ENCODE measurements around the gene DOK7. TPM values are rescaled to one million over a fixed set of nuclear protein-coding genes. Genes with fewer than 3 reads are reported as not detected.

Gene DOK7
- total RNA-seq, 1 experiment from 2014 or later: 7.6 TPM

DNA sequence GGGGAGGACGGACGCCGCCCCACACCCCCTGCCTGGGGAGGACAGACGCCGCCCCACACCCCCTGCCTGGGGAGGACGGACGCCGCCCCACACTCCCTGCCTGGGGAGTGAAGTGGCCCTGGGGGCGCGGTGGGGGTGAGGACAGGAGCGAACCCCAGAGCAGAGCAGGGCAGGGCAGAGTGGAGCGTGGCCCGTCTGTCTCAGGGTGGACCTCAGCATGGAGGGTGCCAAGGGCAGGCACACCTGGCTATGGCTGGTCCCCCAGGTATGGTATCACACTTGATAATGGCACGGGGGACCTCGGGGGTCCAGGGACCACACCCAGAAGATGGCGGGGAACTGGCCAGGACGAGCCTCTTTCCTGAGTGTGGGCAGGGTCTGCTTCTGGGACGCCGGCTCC is 59.5 kb downstream of the DOK7 start:
- H3K4me1 ChIP-seq (replicated peaks; ENCODE audit: insufficient read depth): no peaks in the 10 kb centered on the region
- intact Hi-C loops (cut with micrococcal nuclease; ENCODE audit: unreplicated experiment): no loop called here
- no peak for DNase-seq
- no peaks in the 10 kb centered on the region for H3K27me3 ChIP-seq (ENCODE audit: insufficient read depth, low read depth)
- no peak overlapping the region for H3K4me2 ChIP-seq
- H3K36me3 ChIP-seq (ENCODE audit: low read depth): no peaks in the 10 kb centered on the region
- no peaks in the 10 kb centered on the region for H4K20me1 ChIP-seq (ENCODE audit: insufficient read depth)
- BruUV-seq (replicated peaks): no TSS peak
- no peaks in the 10 kb centered on the region for H3K79me2 ChIP-seq (ENCODE audit: low read depth)
- H3K4me3 ChIP-seq: no peak overlapping the region
- H3K27ac ChIP-seq: no peak overlapping the region
- POLR2A ChIA-PET (ENCODE audit: unreplicated experiment): no interaction called here
- no peaks in the 10 kb centered on the region for H3K9me3 ChIP-seq (ENCODE audit: insufficient read depth, low read depth)
- TF ChIP-seq EZH2 (IDR thresholded peaks at IDR 0.05; ENCODE audit: low read depth): no peak
- TF ChIP-seq, protein P1, sequence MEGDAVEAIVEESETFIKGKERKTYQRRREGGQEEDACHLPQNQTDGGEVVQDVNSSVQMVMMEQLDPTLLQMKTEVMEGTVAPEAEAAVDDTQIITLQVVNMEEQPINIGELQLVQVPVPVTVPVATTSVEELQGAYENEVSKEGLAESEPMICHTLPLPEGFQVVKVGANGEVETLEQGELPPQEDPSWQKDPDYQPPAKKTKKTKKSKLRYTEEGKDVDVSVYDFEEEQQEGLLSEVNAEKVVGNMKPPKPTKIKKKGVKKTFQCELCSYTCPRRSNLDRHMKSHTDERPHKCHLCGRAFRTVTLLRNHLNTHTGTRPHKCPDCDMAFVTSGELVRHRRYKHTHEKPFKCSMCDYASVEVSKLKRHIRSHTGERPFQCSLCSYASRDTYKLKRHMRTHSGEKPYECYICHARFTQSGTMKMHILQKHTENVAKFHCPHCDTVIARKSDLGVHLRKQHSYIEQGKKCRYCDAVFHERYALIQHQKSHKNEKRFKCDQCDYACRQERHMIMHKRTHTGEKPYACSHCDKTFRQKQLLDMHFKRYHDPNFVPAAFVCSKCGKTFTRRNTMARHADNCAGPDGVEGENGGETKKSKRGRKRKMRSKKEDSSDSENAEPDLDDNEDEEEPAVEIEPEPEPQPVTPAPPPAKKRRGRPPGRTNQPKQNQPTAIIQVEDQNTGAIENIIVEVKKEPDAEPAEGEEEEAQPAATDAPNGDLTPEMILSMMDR (conservative IDR thresholded peaks at IDR 0.05): no peak
- H2AFZ ChIP-seq: no peak overlapping the region
- no peaks in the 10 kb centered on the region for H3F3A ChIP-seq (ENCODE audit: insufficient read depth, low read depth)
- CTCF ChIA-PET: no interaction called here
- no peaks in the 10 kb centered on the region for H3K9me2 ChIP-seq (ENCODE audit: insufficient read depth)

DNA sequence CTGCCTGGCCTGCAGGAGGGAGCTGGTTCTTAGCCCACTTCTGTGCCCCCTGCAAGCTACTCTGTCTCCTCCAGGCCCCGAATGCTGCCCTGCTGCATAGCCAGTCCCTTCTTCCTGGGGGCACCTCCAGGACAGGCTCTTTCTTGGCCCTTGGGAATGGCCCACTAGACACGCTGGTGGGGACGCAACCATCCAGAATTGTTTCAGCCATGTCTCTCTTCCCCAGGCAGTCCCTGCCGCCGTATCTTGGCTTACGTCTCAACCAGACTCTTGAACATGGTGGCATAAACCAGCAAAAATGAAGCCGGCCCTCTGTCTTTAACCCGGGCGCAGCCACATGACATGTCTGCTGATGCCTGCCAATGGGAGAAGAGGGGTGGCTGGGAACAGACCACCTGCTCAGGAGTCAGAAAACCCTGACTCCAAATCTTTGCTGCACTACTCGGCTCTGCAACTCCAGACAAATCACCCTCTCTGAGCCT is 60.1 kb downstream of the DOK7 start:
- no peaks in the 10 kb centered on the region for H3K36me3 ChIP-seq (ENCODE audit: low read depth)
- H3K79me2 ChIP-seq (ENCODE audit: low read depth): no peaks in the 10 kb centered on the region
- no peaks in the 10 kb centered on the region for H3K9me2 ChIP-seq (ENCODE audit: insufficient read depth)
- H3F3A ChIP-seq (ENCODE audit: insufficient read depth, low read depth): no peaks in the 10 kb centered on the region
- intact Hi-C loops (cut with micrococcal nuclease; ENCODE audit: unreplicated experiment): no loop called here
- DNase-seq: no peak
- no peaks in the 10 kb centered on the region for H3K4me1 ChIP-seq (replicated peaks; ENCODE audit: insufficient read depth)
- H2AFZ ChIP-seq: no peak overlapping the region
- no TSS peak for BruUV-seq (replicated peaks)
- no peaks in the 10 kb centered on the region for H4K20me1 ChIP-seq (ENCODE audit: insufficient read depth)
- H3K4me2 ChIP-seq: no peak overlapping the region
- no peaks in the 10 kb centered on the region for H3K27me3 ChIP-seq (ENCODE audit: insufficient read depth, low read depth)
- TF ChIP-seq, protein P1 (conservative IDR thresholded peaks at IDR 0.05): no peak
- TF ChIP-seq EZH2 (IDR thresholded peaks at IDR 0.05; ENCODE audit: low read depth): no peak
- H3K4me3 ChIP-seq: no peak overlapping the region
- ChIA-PET CTCF (no interaction called here), POLR2A (ENCODE audit: unreplicated experiment) (no interaction called here)
- H3K27ac ChIP-seq: no peak overlapping the region
- no peaks in the 10 kb centered on the region for H3K9me3 ChIP-seq (ENCODE audit: insufficient read depth, low read depth)

DNA sequence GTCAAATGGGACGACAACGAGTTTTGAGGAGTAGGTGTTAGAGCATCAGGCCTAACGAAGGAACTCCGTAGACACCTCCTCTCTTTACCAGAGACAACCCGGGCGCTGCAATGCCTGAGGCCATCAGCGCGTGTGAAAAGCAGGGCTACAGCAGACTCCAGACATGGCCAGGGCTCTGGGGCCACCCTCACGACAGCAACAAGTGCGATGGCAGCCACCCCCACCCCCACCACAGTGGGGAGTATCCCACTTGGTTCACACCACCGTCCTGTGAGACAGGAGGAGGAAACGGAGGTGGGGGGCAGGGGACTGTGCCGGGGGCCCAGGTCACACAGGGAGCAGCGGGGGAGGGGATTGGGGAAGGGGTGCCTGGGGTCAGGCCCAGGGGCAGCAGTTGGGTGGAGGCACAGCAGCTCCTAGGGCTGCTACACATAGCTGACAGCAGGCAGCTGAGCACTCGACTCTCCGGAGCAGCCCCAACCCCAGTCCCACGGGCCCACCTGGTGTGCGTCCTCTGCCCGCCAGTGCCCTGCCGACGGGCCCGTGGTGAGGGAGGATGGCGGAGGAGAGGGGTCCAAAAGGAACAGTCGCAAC is 60.6 kb downstream of the DOK7 start:
- Histone ChIP-seq H2AFZ (no peak overlapping the region), H3K27ac (no peak overlapping the region), H3K4me3 (no peak overlapping the region), H3K36me3 (ENCODE audit: low read depth) (no peaks in the 10 kb centered on the region), H4K20me1 (ENCODE audit: insufficient read depth) (no peaks in the 10 kb centered on the region), H3K4me1 (replicated peaks; ENCODE audit: insufficient read depth) (no peaks in the 10 kb centered on the region), H3K27me3 (ENCODE audit: insufficient read depth, low read depth) (no peaks in the 10 kb centered on the region), H3K4me2 (no peak overlapping the region), H3K9me3 (ENCODE audit: insufficient read depth, low read depth) (no peaks in the 10 kb centered on the region), H3K9me2 (ENCODE audit: insufficient read depth) (no peaks in the 10 kb centered on the region), H3K79me2 (ENCODE audit: low read depth) (no peaks in the 10 kb centered on the region; the same call in 1 of the 2 replicates), H3F3A (ENCODE audit: insufficient read depth, low read depth) (no peaks in the 10 kb centered on the region)
- no peak for DNase-seq
- intact Hi-C loops (cut with micrococcal nuclease; ENCODE audit: unreplicated experiment): no loop called here
- TF ChIP-seq, protein P1 (conservative IDR thresholded peaks at IDR 0.05): no peak
- TF ChIP-seq EZH2 (IDR thresholded peaks at IDR 0.05; ENCODE audit: low read depth): no peak
- ChIA-PET CTCF (no interaction called here), POLR2A (ENCODE audit: unreplicated experiment) (no interaction called here)
- no TSS peak for BruUV-seq (replicated peaks)

Measured in PC-9 (cell line).